H1 (cell line): ENCODE results near the gene AHNAK2. TPM values are rescaled to one million over a fixed set of nuclear protein-coding genes. Genes with fewer than 3 reads are reported as not detected.

Experiments
- CTCF ChIA-PET: fragments of 300-600 bp; sonication (Branson Sonifier 250); formaldehyde crosslinking; loops from one replicate; lab custom pipeline; 2021; ENCODE audit not compliant: partially characterized antibody; lab: Charles Lee
- POLR2A ChIA-PET: fragments of 300-600 bp; sonication (Branson Sonifier 250); formaldehyde crosslinking; loops from one replicate; lab custom pipeline; 2021; ENCODE audit warnings: inconsistent platforms; ENCODE audit not compliant: partially characterized antibody; lab: Charles Lee
- DNase-seq, 2 experiments: peaks; one replicate each; pipeline versions ENCODE4 v3.0.0 to v3.0.0-alpha.2; 2010 to 2022; ENCODE audit warnings: low spot score in 2 of 2, low read depth in 1 of 2, mixed read lengths in 1 of 2
- FAIRE-seq: peaks from 2 replicates; lab custom pipeline; 2011; peaks lifted over from hg19 to GRCh38; lab: Jason Lieb, UNC
- H2AFZ ChIP-seq: 2 replicates; pipeline ENCODE4 v1.8.1; 2012; ENCODE audit warnings: low read length, inconsistent platforms
- H2AK5ac ChIP-seq: 2 replicates; pipeline ENCODE4 v1.6.1; 2013; ENCODE audit warnings: low read depth, low read length
- H2BK120ac ChIP-seq: replicated peaks from 2 replicates; pipeline ENCODE3; 2013; ENCODE audit warnings: low read depth, low read length, inconsistent platforms
- H2BK12ac ChIP-seq: 2 replicates; pipeline ENCODE4 v1.6.1; 2013; ENCODE audit warnings: low read depth, low read length
- H2BK15ac ChIP-seq: 2 replicates; pipeline ENCODE4 v1.6.1; 2013; ENCODE audit warnings: low read length
- H2BK20ac ChIP-seq: 2 replicates; pipeline ENCODE4 v1.6.1; 2013; ENCODE audit warnings: low read length
- H2BK5ac ChIP-seq: 2 replicates; pipeline ENCODE4 v1.6.1; 2013; ENCODE audit warnings: low read depth, low read length
- H3K14ac ChIP-seq: 2 replicates; pipeline ENCODE4 v1.6.1; 2013; ENCODE audit warnings: inconsistent platforms; ENCODE audit not compliant: insufficient read length
- H3K18ac ChIP-seq: 2 replicates; pipeline ENCODE4 v1.6.1; 2013; ENCODE audit warnings: low read length; ENCODE audit errors: extremely low read depth
- H3K23ac ChIP-seq: 2 replicates; pipeline ENCODE4 v1.6.1; 2013; ENCODE audit warnings: inconsistent platforms; ENCODE audit not compliant: insufficient read length
- H3K23me2 ChIP-seq: 2 replicates; pipeline ENCODE4 v1.6.1; 2013; ENCODE audit warnings: low read depth, low read length
- H3K27ac ChIP-seq: 2 replicates; pipeline ENCODE4 v1.6.1; 2011; ENCODE audit warnings: low read depth, low read length, inconsistent platforms
- H3K27me3 ChIP-seq, 4 experiments: replicated peaks in 1 of 4; 1 replicate in 1 of 4; 2 replicates in 3 of 4; pipeline versions ENCODE4 v1.6.1 to v1.8.1; 2011 to 2013; ENCODE audit warnings: low read length in 3 of 4, mild to moderate bottlenecking in 3 of 4, inconsistent platforms in 2 of 4, mixed read lengths in 2 of 4, moderate library complexity in 1 of 4; ENCODE audit not compliant: control insufficient read depth in 3 of 4, insufficient read depth in 3 of 4; ENCODE audit errors: extremely low read depth in 1 of 4
- H3K36me3 ChIP-seq, 4 experiments: 2 replicates each; pipeline versions ENCODE4 v1.6.1 to v1.8.1; 2011 to 2013; ENCODE audit warnings: mild to moderate bottlenecking in 4 of 4, low read length in 3 of 4, moderate library complexity in 2 of 4, control low read depth in 1 of 4, inconsistent platforms in 1 of 4; ENCODE audit not compliant: insufficient read depth in 4 of 4, control insufficient read depth in 2 of 4
- H3K4ac ChIP-seq: replicated peaks from 2 replicates; pipeline ENCODE3; 2013; ENCODE audit warnings: low read length, low read depth, mixed read lengths, inconsistent platforms; ENCODE audit not compliant: insufficient read length
- H3K4me1 ChIP-seq, 4 experiments: replicated peaks in 1 of 4; 1 replicate in 1 of 4; 2 replicates in 3 of 4; pipeline versions ENCODE4 v1.6.1 to v1.8.1; 2011 to 2013; ENCODE audit warnings: low read length in 3 of 4, inconsistent platforms in 2 of 4, mixed read lengths in 1 of 4; ENCODE audit not compliant: insufficient read depth in 4 of 4, control insufficient read depth in 3 of 4
- H3K4me2 ChIP-seq, 2 experiments: 2 replicates each; pipeline versions ENCODE4 v1.6.1 to v1.8.1; 2011 to 2013; ENCODE audit warnings: low read depth in 2 of 2, low read length in 2 of 2, control low read depth in 1 of 2, inconsistent platforms in 1 of 2, mild to moderate bottlenecking in 1 of 2; ENCODE audit not compliant: insufficient read depth in 1 of 2
- H3K4me3 ChIP-seq, 4 experiments: fragments of 200-600, 300-600 bp in 1 of 4; sonication (generic), shearing (Covaris generic), sonication (Bioruptor Twin) in 1 of 4; 2 replicates each; pipeline versions ENCODE4 v1.5.1 to v1.8.1; 2011 to 2016; ENCODE audit warnings: low read length in 4 of 4, low read depth in 3 of 4, control low read depth in 2 of 4, inconsistent platforms in 2 of 4, mild to moderate bottlenecking in 2 of 4, mixed read lengths in 1 of 4, moderate library complexity in 1 of 4; ENCODE audit not compliant: insufficient read depth in 2 of 4; ENCODE audit errors: extremely low read depth in 1 of 4
- H3K56ac ChIP-seq: replicated peaks from 2 replicates; pipeline ENCODE3; 2013; ENCODE audit warnings: low read depth, mild to moderate bottlenecking, mixed read lengths, low read length, inconsistent platforms; ENCODE audit not compliant: insufficient read length
- H3K79me1 ChIP-seq: 2 replicates; pipeline ENCODE4 v1.6.1; 2013; ENCODE audit warnings: low read depth, low read length, control low read depth
- H3K79me2 ChIP-seq, 2 experiments: 2 replicates each; pipeline versions ENCODE4 v1.6.1 to v1.8.1; 2012 to 2013; ENCODE audit warnings: low read length in 2 of 2, mild to moderate bottlenecking in 2 of 2, inconsistent platforms in 1 of 2; ENCODE audit not compliant: insufficient read depth in 2 of 2, control insufficient read depth in 1 of 2
- H3K9ac ChIP-seq, 4 experiments: replicated peaks in 1 of 4; 1 replicate in 1 of 4; 2 replicates in 3 of 4; pipeline versions ENCODE4 v1.6.1 to v1.8.1; 2011 to 2013; ENCODE audit warnings: low read depth in 3 of 4, low read length in 3 of 4, control low read depth in 2 of 4, mild to moderate bottlenecking in 2 of 4, moderate library complexity in 2 of 4, inconsistent platforms in 1 of 4; ENCODE audit errors: extremely low read depth in 1 of 4
- H3K9me3 ChIP-seq, 2 experiments: 2 replicates each; pipeline versions ENCODE4 v1.6.1 to v1.8.1; 2012 to 2013; ENCODE audit warnings: mild to moderate bottlenecking in 2 of 2, moderate library complexity in 2 of 2, control low read depth in 1 of 2, inconsistent platforms in 1 of 2, low read depth in 1 of 2, low read length in 1 of 2, mixed read lengths in 1 of 2; ENCODE audit not compliant: insufficient read depth in 2 of 2
- H4K20me1 ChIP-seq, 2 experiments: replicated peaks in 1 of 2; 2 replicates each; pipeline versions ENCODE3 to v1.8.1; 2011 to 2013; ENCODE audit warnings: inconsistent platforms in 2 of 2, low read length in 2 of 2, mild to moderate bottlenecking in 1 of 2; ENCODE audit not compliant: insufficient read depth in 2 of 2, control insufficient read depth in 1 of 2
- H4K5ac ChIP-seq: 2 replicates; pipeline ENCODE4 v1.6.1; 2013; ENCODE audit warnings: low read length, low read depth, mixed read lengths, inconsistent platforms; ENCODE audit not compliant: insufficient read length
- H4K8ac ChIP-seq: 2 replicates; pipeline ENCODE4 v1.8.0; 2013; ENCODE audit warnings: mild to moderate bottlenecking, moderate library complexity, low read length, inconsistent platforms; ENCODE audit not compliant: insufficient read depth; ENCODE audit errors: extremely low read depth
- H4K91ac ChIP-seq: replicated peaks from 2 replicates; pipeline ENCODE3; 2013; ENCODE audit warnings: low read length, mixed read lengths, inconsistent platforms; ENCODE audit not compliant: insufficient read length
- CREB1 ChIP-seq: IDR thresholded peaks from 2 replicates; pipeline ENCODE4 v1.6.1; 2012; ENCODE audit warnings: inconsistent platforms
- GABPA ChIP-seq: IDR thresholded peaks from 2 replicates; pipeline ENCODE4 v1.6.1; 2011; ENCODE audit warnings: mild to moderate bottlenecking, low read length, moderate library complexity, borderline replicate concordance; ENCODE audit not compliant: insufficient read depth
- SRF ChIP-seq: IDR thresholded peaks from 2 replicates; pipeline ENCODE4 v1.6.1; 2011; ENCODE audit warnings: mild to moderate bottlenecking, low read depth, low read length, moderate library complexity
- WGBS, 2 experiments: shearing (Covaris generic) in 1 of 2; methylation state at CpG; one replicate each; pipeline versions ENCODE4 v1.1.6 to v1.1.7; 2013 to 2015; ENCODE audit warnings: low lambda C conversion rate in 2 of 2, mixed read lengths in 2 of 2, inconsistent platforms in 1 of 2, low coverage in 1 of 2, missing lambda C conversion rate in 1 of 2; ENCODE audit not compliant: insufficient replicate concordance in 2 of 2, insufficient coverage in 1 of 2, insufficient read length in 1 of 2; ENCODE audit errors: extremely low coverage in 1 of 2, missing lambda C conversion rate in 1 of 2; 5-methylcytosine and 5-hydroxymethylcytosine counted together
- polyA plus RNA-seq, 7 experiments: library from polyadenylated mRNA; depleted of rRNA in 3 of 7; stranded (reverse) in 5 of 7; unstranded in 2 of 7; fragments of >200 nt in 5 of 7; fragments of 200-250 nt in 2 of 7; gene quantifications; 1 replicate in 5 of 7; 2 replicates in 1 of 7; 4 replicates in 1 of 7; pipeline versions ENCODE4 v1.2.1 to v1.2.3, GENCODE V29; 2011 to 2013; ENCODE audit warnings: missing spikeins in 2 of 7, mixed read lengths in 2 of 7
- total RNA-seq: library from RNA; stranded (reverse); fragmentation: NEBNext Ultra II Directional; extraction: Animal tissue kit (Norgen Biotek cat#: 25700); gene quantifications from 2 replicates; pipeline ENCODE4 v1.2.1, GENCODE V29; 2021
- TF ChIP-seq, protein P1 (sequence below): IDR thresholded peaks from 2 replicates; pipeline ENCODE4 v1.6.1; 2012; ENCODE audit warnings: low read length, inconsistent platforms

The AHNAK2 gene
- total and polyA plus RNA-seq, 2 of the 8 experiments (the other 6 are each of a cell fraction or from before 2014, with no cell fraction given): 0.95 to 2.0 TPM

GRCh38 chr14:104953097-104953496, 25.1 kb downstream of the AHNAK2 start:
- Histone ChIP-seq H3K4ac (no peak overlapping the region), H3K18ac (no peak overlapping the region), H2AK5ac (no peak overlapping the region), H3K23me2 (no peaks in the 10 kb centered on the region), H3K9me3 (peaks cover 0 to 33% of the 10 kb centered on the region in 2 experiments; a peak in 1 of 4 replicates), H3K27ac (no peak overlapping the region), H3K14ac (no peak overlapping the region), H3K27me3 (no peaks in the 10 kb centered on the region), H3K23ac (no peak overlapping the region), H3K4me2 (no peak overlapping the region), H3K56ac (no peak overlapping the region), H2BK15ac (no peak overlapping the region), H2AFZ (no peak overlapping the region), H3K79me1 (no peaks in the 10 kb centered on the region), H3K4me1 (no peaks in the 10 kb centered on the region), H3K4me3 (no peak overlapping the region), H3K79me2 (no peaks in the 10 kb centered on the region), H2BK20ac (no peak overlapping the region), H4K91ac (no peak overlapping the region), H4K20me1 (no peaks in the 10 kb centered on the region), H2BK120ac (no peak overlapping the region), H2BK5ac (no peak overlapping the region), H3K36me3 (no peaks in the 10 kb centered on the region), H2BK12ac (no peak overlapping the region), H4K5ac (no peak overlapping the region), H3K9ac (no peak overlapping the region), H4K8ac (no peak overlapping the region)
- POLR2A ChIA-PET: no interaction called here
- FAIRE-seq (no peak), DNase-seq (no peak)
- CTCF ChIA-PET: interaction anchor here (1.3 kb wide), 1 partner anchor 17 kb away, joined by 3 read pairs; no protein-coding TSS in a partner anchor
- 83% methylated on average over 11 of the region's 13 CpGs; no CpG with 5 or more reads in 1 of the 2 experiments for WGBS, 2 experiments
- TF ChIP-seq SRF (no peak), CREB1 (no peak), GABPA (no peak)
- TF ChIP-seq, protein P1, sequence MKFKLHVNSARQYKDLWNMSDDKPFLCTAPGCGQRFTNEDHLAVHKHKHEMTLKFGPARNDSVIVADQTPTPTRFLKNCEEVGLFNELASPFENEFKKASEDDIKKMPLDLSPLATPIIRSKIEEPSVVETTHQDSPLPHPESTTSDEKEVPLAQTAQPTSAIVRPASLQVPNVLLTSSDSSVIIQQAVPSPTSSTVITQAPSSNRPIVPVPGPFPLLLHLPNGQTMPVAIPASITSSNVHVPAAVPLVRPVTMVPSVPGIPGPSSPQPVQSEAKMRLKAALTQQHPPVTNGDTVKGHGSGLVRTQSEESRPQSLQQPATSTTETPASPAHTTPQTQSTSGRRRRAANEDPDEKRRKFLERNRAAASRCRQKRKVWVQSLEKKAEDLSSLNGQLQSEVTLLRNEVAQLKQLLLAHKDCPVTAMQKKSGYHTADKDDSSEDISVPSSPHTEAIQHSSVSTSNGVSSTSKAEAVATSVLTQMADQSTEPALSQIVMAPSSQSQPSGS: no peak
